RWPE1 (cell line): ENCODE results near the gene TBC1D4.

Experiments used
- CTCF ChIA-PET: fragments of 350-600 bp; sonication (Branson Sonifier 250); formaldehyde crosslinking; extraction: SDS; loops from one replicate; lab custom pipeline; 2021; lab: Yijun Ruan, JAX
- POLR2A ChIA-PET: fragments of 400-600 bp; formaldehyde crosslinking; extraction: SDS; loops from one replicate; lab custom pipeline; 2020; ENCODE audit warnings: antibody characterized with exemption; ENCODE audit not compliant: low non-redundant PET; lab: Yijun Ruan, JAX
- DNase-seq: peaks from one replicate; pipeline ENCODE4 v3.0.0; 2012; ENCODE audit warnings: low spot score
- H3K27ac ChIP-seq: fragments of 450-650 bp; 2 replicates; pipeline ENCODE4 v1.5.1; 2017
- TF ChIP-seq, protein P1 (sequence below): fragments of 450-650 bp; conservative IDR thresholded peaks from 2 replicates; pipeline ENCODE4 v1.5.1; 2017; ENCODE audit warnings: low read depth, mild to moderate bottlenecking

The TBC1D4 gene

DNA sequence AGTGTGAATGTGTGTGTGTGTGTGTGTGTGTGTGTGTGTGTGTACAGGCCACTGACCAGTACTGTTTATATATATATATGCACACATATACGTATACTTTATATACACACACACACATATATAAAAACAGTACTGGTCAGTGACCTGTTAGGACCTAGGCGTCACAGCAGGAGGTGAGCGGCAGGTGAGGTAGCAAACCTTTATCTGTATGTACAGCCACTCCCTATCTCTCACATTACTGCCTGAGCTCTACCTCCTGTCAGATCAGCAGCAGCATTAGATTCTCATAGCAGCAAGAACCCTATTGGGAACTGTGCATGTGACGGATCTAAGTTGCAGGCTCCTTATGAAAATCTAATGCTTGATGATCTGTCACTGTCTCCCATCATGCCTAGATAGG is 34.5 kb downstream of the TBC1D4 start:
- POLR2A ChIA-PET, result no interaction called here
- CTCF ChIA-PET, result interaction anchor here (0.7 kb wide), 1 partner anchor 1345 kb away, joined by 7 read pairs; no protein-coding TSS in a partner anchor
- H3K27ac ChIP-seq, result no peak overlapping the region
- DNase-seq, result no peak
- TF ChIP-seq, protein P1, sequence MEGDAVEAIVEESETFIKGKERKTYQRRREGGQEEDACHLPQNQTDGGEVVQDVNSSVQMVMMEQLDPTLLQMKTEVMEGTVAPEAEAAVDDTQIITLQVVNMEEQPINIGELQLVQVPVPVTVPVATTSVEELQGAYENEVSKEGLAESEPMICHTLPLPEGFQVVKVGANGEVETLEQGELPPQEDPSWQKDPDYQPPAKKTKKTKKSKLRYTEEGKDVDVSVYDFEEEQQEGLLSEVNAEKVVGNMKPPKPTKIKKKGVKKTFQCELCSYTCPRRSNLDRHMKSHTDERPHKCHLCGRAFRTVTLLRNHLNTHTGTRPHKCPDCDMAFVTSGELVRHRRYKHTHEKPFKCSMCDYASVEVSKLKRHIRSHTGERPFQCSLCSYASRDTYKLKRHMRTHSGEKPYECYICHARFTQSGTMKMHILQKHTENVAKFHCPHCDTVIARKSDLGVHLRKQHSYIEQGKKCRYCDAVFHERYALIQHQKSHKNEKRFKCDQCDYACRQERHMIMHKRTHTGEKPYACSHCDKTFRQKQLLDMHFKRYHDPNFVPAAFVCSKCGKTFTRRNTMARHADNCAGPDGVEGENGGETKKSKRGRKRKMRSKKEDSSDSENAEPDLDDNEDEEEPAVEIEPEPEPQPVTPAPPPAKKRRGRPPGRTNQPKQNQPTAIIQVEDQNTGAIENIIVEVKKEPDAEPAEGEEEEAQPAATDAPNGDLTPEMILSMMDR, result no peak

DNA sequence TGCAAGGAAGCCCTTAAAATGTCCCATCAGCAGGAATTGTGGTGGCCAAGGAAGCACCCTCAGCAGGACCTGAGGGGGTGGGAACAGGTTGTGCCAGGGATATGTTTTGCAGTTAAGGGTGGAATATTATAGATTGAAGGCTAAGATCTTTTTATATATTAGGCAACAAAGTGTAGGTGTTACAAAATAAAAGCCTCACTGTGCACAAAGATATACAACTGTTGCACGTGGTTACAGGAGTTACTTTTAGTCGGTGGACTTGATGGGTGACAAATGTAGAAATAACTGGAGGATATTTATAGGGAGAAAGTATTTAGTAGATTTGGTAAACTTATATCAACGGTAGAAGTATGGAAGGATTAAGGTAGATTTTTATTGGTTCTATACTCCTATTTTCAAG is 35.1 kb downstream of the TBC1D4 start:
- ChIA-PET POLR2A (no interaction called here), CTCF (no interaction called here)
- DNase-seq, result no peak
- TF ChIP-seq, protein P1, result no peak
- H3K27ac ChIP-seq, result no peak overlapping the region

DNA sequence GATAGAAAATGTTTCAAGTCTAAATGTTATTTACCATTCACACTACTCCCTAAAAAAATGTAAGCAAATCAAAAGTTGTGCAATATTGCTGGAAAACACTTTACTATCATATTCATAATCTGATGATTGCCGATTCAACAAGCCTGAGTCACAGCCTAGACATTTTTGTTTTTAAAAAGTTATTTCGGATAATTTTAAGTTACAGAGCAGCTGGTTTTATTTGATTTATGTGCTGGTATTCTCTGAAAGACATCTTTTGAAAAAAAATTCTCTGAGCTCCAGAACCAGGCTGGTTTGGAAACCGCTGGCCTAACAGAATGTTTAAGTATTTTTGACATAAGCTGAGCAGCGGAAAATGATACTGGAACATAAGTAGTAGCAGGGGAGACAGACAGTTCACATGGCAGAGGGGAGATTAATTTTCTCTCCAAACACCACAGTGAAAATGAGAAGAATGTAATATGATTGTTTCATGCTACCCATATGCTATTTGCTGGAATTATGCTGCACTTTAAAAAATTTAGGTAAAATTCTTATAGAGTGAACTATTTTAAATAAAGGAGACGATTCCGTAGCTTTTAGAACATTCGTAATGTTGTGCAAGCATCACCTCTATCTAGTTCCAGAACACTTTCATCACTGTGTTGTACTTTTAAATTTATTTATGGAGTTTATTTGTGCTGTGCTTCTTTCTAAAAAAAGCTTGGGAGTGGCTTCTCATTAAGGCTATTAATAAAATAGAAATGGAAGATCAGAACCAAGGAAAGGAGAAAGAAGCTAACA is 36.1 kb downstream of the TBC1D4 start:
- no peak overlapping the region for H3K27ac ChIP-seq
- no peak for DNase-seq
- ChIA-PET CTCF (interaction anchor here (0.7 kb wide), 1 partner anchor 73 kb away, joined by 3 read pairs; no protein-coding TSS in a partner anchor), POLR2A (no interaction called here)
- TF ChIP-seq, protein P1, result no peak

DNA sequence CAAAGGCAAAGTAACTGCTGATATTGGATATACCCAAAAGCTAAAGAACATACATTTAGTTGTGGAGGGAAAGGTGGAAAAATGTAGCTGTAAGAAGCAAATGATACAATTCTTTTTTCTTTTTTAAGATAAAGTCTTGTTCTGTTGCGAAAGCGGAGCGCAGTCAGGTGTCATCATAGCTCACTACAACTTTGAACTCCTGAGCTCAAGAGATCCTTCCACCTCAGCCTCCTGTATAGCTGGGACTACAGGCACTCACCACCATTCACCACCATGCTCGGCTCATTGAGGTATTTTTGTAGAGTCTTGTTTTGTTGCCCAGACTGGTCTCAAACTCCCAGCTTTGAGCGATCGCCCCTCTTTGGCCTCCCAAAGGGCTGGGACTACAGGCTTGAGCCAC is 38.0 kb downstream of the TBC1D4 start:
- H3K27ac ChIP-seq, result no peak overlapping the region
- TF ChIP-seq, protein P1, result no peak
- no peak for DNase-seq
- CTCF ChIA-PET, result no interaction called here
- POLR2A ChIA-PET, result no interaction called here

DNA sequence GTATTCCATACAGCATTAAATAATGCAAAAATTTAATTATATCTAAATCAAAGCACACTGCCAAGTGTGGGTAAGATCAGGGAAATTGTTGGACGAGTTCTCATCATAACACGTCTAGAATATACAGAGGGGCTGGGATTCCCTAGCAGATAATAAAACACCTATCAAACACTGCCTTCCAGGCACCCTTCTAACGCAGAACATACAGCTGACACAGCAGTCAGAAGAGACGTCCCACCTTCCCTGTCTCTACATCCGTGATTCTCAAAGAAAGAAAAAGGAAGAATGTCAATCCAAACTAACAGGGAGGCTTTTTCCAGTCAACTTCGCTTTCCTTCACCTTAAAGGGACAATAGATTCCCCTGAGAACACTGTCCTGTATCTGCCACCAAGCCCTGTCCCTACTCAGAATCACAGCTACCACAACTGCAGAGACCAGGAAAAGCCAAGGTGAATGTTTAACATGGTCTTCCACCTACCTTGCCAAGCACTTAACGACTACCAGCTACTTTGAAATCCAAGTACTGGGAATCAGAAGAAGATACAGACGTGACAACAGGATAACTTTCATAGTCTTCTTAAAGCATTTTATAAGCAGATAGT is 38.5 kb downstream of the TBC1D4 start:
- CTCF ChIA-PET, result no interaction called here

DNA sequence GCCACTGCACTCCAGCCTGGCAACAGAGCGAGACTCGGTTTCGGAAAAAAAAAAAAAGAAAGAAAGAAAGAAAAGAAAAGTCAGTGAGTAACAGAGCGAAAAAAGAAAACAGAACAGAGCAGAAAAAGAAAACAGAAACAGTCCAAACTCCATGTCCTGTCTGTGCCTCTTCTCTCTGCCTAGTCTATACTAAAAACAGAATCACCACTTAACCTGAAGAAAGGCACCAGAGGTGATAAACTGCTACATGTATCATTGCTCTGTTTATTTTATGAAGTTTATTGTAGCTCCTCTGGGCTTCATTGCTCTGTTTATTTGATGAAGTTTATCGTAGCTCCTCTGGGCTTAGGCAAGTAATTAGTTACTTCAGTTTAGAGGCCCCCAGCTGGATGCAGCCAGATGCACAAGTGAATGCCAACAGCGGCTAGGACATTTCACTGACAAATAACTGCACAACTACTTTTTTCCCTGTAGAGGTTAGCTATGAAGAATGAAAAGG is 39.2 kb downstream of the TBC1D4 start:
- ChIA-PET CTCF (no interaction called here), POLR2A (no interaction called here)
- no peak for DNase-seq
- H3K27ac ChIP-seq, result no peak overlapping the region
- TF ChIP-seq, protein P1, result no peak

More for the DNA sequence above, 38.5 kb downstream of the TBC1D4 start:
- H3K27ac ChIP-seq, result no peak overlapping the region
- POLR2A ChIA-PET, result no interaction called here
- TF ChIP-seq, protein P1, result no peak
- DNase-seq, result no peak
